Glomerular visceral epithelial cell (primary cell): ENCODE results near the gene CRYBG3.
"Not testable (repeated sequence)": the region's sequence is repeated elsewhere in the genome, so short reads cannot be mapped to it uniquely, and the experiment has no call there.

ENCODE experiments used
- DNase-seq: peaks from one replicate; pipeline ENCODE4 v3.0.0-alpha.2; 2016; ENCODE audit errors: extremely low spot score

The CRYBG3 gene

GRCh38 chr3:97896547-97896946 is 74.7 kb downstream of the CRYBG3 start:
- no peak for DNase-seq

DNA sequence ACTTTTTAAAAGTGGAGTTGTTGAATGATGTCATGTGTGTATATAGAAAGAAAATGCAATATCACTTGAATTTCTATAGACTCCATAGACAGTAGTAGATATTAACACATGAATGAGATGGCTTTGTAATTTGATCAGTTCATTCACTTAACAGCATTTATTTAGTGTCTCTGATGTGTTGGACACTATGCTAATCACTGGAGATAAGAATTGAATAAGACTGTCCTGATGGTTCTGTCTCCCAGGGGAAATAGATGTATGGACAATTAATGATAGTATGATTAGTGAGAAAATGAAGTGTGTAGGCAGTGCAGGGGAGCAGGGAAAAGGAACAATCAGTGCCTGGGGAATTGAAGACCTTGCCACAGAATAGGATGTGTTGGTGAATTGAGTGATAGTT is 77.5 kb downstream of the CRYBG3 start:
- no peak for DNase-seq

GRCh38 chr3:97901313-97902248 is 79.8 kb downstream of the CRYBG3 start:
- DNase-seq: no peak

GRCh38 chr3:97909830-97910229 is 88.0 kb downstream of the CRYBG3 start:
- not testable (repeated sequence) for DNase-seq

GRCh38 chr3:97910236-97910831 is 88.5 kb downstream of the CRYBG3 start:
- not testable (repeated sequence) for DNase-seq

DNA sequence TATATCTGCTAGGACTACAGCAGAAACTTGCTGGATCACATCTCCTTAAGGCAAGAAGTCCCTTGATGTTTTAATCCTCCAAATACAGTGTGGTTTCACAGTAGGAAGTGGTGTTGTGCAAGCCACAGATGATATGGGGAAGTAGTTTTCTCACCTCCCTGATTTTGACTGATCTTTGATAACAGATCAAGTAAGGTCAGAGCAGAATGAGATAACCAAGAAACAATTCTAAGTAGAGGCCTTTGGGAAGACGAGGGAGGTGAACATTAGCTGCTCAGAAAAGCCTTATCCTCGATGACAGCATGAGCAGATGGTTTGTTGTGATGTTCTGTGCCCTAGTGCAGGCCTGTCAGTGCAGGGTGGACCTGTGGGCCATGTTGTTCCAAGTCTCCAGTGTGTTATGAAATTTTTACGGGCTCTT is 89.1 kb downstream of the CRYBG3 start:
- no peak for DNase-seq

DNA sequence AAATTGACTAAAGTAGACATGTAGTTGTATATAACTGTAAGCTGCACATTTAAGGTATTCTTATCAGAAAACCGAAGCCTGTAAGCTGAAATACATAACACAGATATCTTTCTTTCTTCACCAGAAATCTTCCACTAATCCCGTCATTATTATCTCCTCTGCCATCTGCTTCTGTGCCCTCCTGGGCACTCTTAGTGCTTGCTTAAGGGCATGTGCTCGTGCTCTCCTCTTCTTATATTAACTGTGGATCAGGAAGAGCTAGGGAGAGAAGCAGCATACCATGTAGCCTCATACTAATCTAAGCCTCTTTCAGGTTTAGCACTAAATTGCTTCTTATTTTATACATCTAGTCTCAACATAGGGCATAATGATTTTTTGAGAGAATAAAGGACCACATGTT is 89.6 kb downstream of the CRYBG3 start:
- no peak for DNase-seq

DNA sequence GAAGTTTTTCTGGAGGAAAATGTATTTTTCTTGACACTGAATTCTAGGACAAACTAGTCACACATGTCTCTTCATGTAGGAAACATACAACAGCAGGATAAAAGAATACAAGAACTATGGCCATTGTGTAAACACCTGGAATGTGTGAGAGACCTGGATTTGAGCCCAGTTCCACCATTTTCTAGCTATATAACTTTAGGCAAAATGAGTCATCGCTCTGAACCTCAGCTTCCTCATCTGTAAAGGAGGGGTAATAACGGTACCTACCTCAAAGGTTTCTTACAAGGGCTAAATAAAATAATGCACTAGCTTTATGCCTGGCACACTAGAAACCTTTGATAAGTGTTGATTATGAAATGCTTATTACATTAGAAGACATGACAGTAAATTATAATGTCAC is 92.6 kb downstream of the CRYBG3 start:
- DNase-seq: peak; percentile 1

- DNase-seq: no peak
These were observed 94.8 kb downstream of the CRYBG3 start for GRCh38 chr3:97916576-97916975.

DNA sequence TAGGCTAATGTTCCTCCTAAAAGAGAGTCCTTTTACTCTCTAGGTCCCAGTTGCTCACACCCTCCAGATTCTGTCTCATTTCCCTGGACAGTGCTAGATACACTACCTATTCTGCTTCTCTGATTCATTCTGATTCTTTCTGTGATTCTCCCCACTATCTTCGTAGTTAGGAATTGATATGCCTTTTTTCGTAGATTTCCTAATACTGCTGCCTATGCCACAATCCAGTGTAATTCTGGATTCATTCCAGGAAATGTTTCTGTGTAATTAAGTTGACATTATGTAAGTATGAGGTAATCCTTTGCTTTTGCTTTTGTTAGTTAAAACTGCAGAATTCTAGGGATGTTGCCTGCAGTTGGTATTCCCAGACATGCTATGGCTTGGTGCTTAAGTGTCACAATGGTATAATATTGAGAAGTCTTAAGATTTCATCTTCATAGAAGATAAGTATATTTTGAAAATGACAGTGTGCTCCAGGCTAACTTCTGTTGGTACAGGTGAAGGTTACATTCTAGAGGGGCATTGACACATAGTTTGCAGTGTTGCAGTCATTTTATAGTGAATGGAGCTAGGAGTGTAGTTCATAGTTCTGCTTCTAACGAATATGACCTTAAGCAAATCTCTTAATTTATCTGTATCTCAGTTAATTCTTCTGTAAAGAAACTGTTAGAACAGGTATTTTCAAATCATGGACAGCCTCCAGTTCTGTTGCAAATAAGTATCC is 96.2 kb downstream of the CRYBG3 start:
- no peak for DNase-seq

- DNase-seq: no peak
These were observed 105.9 kb downstream of the CRYBG3 start for GRCh38 chr3:97927704-97928103.

- no peak for DNase-seq
These were observed 107.2 kb downstream of the CRYBG3 start for GRCh38 chr3:97928986-97929385.

DNA sequence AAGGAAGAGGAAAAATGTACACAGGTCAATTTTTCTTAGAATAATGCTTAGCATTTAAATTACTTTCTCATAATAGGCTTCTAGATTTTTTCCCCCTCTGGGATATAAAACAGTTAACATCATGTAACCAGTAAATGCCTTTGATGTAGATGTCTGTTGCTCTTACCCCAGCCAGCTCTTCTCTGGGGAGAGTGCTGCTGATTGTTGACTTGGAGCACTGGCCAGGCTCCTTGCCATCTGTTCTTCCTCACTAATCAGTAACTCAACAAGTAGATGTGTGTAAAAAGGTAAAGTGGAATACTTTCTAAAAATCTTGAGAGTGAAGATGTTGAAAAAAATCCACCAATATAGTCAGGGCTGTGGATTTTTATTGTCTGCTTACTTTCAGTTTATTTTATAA is 108.2 kb downstream of the CRYBG3 start:
- no peak for DNase-seq

DNA sequence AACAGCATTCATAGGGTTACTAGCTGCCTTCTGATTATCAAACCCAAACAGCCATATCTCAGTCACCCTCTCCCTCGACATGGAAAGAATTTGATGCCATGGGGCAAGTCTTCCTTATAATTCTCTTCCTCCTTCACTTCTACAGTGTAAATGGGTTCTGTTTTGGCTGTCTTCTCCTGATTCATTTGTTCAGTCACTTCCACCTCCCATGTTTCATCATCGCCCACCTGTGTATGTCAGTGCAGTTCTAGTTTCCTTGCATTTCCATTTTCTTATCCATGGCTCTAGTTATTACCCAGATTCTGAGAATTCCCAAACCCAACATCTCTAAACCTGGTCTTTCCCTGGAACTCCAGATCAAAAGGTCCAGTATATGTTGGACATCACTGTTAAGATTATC is 109.4 kb downstream of the CRYBG3 start:
- DNase-seq: no peak

- no peak for DNase-seq
These were observed 110.6 kb downstream of the CRYBG3 start for GRCh38 chr3:97932387-97932801.

DNA sequence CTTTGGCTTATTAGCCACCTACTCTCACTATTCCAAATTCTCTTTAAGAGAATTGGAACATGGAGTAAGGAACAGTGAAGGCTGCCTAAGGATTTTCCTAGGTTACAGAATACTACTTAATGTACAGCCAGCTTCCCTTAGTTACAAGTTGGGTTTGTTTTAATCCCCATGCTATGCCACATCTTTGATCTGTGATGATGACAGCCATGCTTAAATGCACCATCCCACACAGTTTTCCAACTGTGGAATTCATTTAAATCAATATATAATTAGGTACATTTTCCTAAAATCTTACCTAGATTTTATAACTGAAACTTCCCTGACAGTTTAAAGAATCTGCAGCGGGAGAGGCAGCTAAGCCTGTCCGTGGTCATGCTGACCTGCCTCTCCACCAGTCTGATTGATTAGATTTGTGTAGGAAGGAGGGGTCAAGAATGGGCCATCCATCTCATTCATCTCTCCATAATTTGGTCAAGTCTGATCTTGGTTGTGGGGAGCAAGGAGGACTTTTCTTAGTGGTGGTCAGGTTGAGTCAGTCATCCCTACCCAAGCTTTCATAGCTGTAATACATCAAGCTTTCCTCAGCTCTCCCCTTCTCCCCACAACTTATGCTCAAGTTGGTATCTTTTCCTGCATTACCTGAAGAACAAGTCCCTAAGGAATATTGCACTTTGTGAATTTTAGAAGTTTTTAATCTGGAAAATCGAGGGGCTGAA is 113.3 kb downstream of the CRYBG3 start:
- DNase-seq: no peak

- DNase-seq: no peak
These were observed 114.0 kb downstream of the CRYBG3 start for GRCh38 chr3:97935842-97936241.

DNA sequence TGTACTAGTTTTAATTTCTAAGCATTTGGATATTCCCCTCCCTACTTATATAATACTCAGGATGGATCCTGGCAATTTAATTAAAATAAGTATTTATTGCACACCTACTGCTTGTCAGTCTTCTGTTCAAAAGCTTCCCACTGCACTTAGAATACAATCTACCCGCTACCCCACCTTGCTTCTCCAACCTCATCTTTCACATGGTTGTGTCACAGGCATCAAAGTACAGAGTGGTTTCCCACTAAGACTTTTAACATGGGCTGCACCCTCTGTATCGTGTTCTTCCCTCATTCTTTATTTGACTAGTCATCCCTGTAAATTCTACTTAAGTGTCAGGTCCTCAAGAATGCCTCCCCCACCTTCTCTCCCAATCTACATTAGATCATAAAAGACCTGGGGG is 115.4 kb downstream of the CRYBG3 start:
- no peak for DNase-seq

- no peak for DNase-seq
These were observed 116.6 kb downstream of the CRYBG3 start for GRCh38 chr3:97938444-97938843.

- no peak for DNase-seq
These were observed 117.6 kb downstream of the CRYBG3 start for GRCh38 chr3:97939401-97939800.

- DNase-seq: no peak
These were observed 118.2 kb downstream of the CRYBG3 start for GRCh38 chr3:97940034-97940433.
